Mammary epithelial cell (primary cell): ENCODE data around the gene CADM4.

Experiments used
- CTCF ChIP-seq, 2 donors: IDR thresholded peaks in 1 of 2; conservative IDR thresholded peaks in 1 of 2; 2 replicates each; pipeline ENCODE4 v1.5.1; 2011 to 2012; ENCODE audit warnings: inconsistent platforms in 2 of 2, low read length in 2 of 2, mild to moderate bottlenecking in 2 of 2, control low read depth in 1 of 2, low read depth in 1 of 2; ENCODE audit not compliant: insufficient read depth in 1 of 2; ENCODE audit errors: extremely low read depth in 1 of 2
- EZH2 ChIP-seq: IDR thresholded peaks from 2 replicates; pipeline ENCODE4 v1.6.1; 2012; ENCODE audit warnings: low read length, inconsistent platforms, borderline replicate concordance

GRCh38 chr19:43578787-43579186 is 60.9 kb downstream of the CADM4 start:
- TF ChIP-seq CTCF (conservative IDR thresholded peaks at IDR 0.05 in 1 of 2, IDR thresholded peaks at IDR 0.05 in 1 of 2; ENCODE audit: extremely low read depth in 1 of 2, insufficient read depth in 1 of 2, low read depth in 1 of 2, low read length in 2 of 2) (no peak), EZH2 (no peak)
